B cell (primary cell): ENCODE data around the gene FKBP1A. TPM values are rescaled to one million over a fixed set of nuclear protein-coding genes. Genes with fewer than 3 reads are reported as not detected.

Experiments
- ATAC-seq: fragments of 200-7000 bp; cut with Tn5 transposase; one replicate; pipeline ENCODE4 v1.10.0; 2021; ENCODE audit warnings: low read depth, mild to moderate bottlenecking, moderate number of reproducible peaks, moderate library complexity
- CTCF ChIA-PET: fragments of 350-600 bp; sonication (Branson Sonifier 250); formaldehyde crosslinking; loops from one replicate; lab custom pipeline; 2021; ENCODE audit warnings: antibody characterized with exemption, inconsistent platforms; lab: Charles Lee
- POLR2A ChIA-PET: fragments of 350-600 bp; sonication (Branson Sonifier 250); formaldehyde crosslinking; loops from one replicate; lab custom pipeline; 2021; ENCODE audit warnings: antibody characterized with exemption; lab: Charles Lee
- DNase-seq: peaks from one replicate; pipeline ENCODE4 v3.0.0; 2013
- H2AFZ ChIP-seq: 2 replicates; pipeline ENCODE4 v1.6.1; 2012; ENCODE audit warnings: mild to moderate bottlenecking, low read depth, low read length; ENCODE audit not compliant: insufficient read depth, poor library complexity, severe bottlenecking
- H3K27ac ChIP-seq, 2 donors: 1 replicate in 1 of 2; 2 replicates in 1 of 2; pipeline ENCODE4 v1.5.1; 2012 to 2013; ENCODE audit warnings: low read length in 2 of 2, mild to moderate bottlenecking in 2 of 2, moderate library complexity in 1 of 2
- H3K27me3 ChIP-seq, 4 experiments: fragments of 200-600 bp in 1 of 4; sonication (generic) in 1 of 4; replicated peaks in 1 of 4; 1 replicate in 2 of 4; 2 replicates in 2 of 4; pipeline versions ENCODE4 v1.6.1 to v1.7.0; 2013 to 2016; ENCODE audit warnings: low read length in 3 of 4, mild to moderate bottlenecking in 2 of 4, mixed read lengths in 1 of 4, moderate library complexity in 1 of 4; ENCODE audit not compliant: insufficient read depth in 4 of 4, control insufficient read depth in 3 of 4; ENCODE audit errors: control extremely low read depth in 1 of 4
- H3K36me3 ChIP-seq, 2 experiments: replicated peaks in 1 of 2; 1 replicate in 1 of 2; 2 replicates in 1 of 2; pipeline versions ENCODE4 v1.6.1 to v1.7.1; 2013; ENCODE audit warnings: low read length in 1 of 2; ENCODE audit not compliant: insufficient read depth in 2 of 2, control insufficient read depth in 1 of 2; ENCODE audit errors: control extremely low read depth in 1 of 2, extremely low read depth in 1 of 2
- H3K4me1 ChIP-seq, 2 donors: fragments of 200-600 bp in 1 of 2; sonication (generic) in 1 of 2; 1 replicate in 1 of 2; 2 replicates in 1 of 2; pipeline versions ENCODE4 v1.5.1 to v1.6.1; 2013 to 2017; ENCODE audit warnings: low read length in 2 of 2; ENCODE audit not compliant: control insufficient read depth in 2 of 2, insufficient read depth in 2 of 2
- H3K4me2 ChIP-seq: replicated peaks from 2 replicates; pipeline ENCODE3; 2012; ENCODE audit warnings: mild to moderate bottlenecking, low read depth, low read length; ENCODE audit not compliant: poor library complexity, severe bottlenecking
- H3K4me3 ChIP-seq, 5 experiments: fragments of 200-600 bp in 1 of 5; sonication (generic) in 1 of 5; 1 replicate in 3 of 5; 2 replicates in 2 of 5; pipeline versions ENCODE4 v1.5.1 to v1.7.0; 2011 to 2016; ENCODE audit warnings: low read length in 4 of 5, mild to moderate bottlenecking in 4 of 5, low read depth in 2 of 5, control low read depth in 1 of 5, moderate library complexity in 1 of 5; ENCODE audit not compliant: insufficient read depth in 1 of 5; ENCODE audit errors: control extremely low read depth in 1 of 5, extremely low read depth in 1 of 5
- H3K79me2 ChIP-seq: fragments of 200-600 bp; sonication (generic); one replicate; pipeline ENCODE4 v1.6.0; 2016; ENCODE audit warnings: low read length; ENCODE audit not compliant: control insufficient read depth, insufficient read depth
- H3K9ac ChIP-seq: fragments of 200-600 bp; sonication (generic); 2 replicates; pipeline ENCODE4 v1.6.1; 2017; ENCODE audit warnings: mild to moderate bottlenecking, low read length, moderate library complexity
- H3K9me3 ChIP-seq, 3 donors: one replicate each; pipeline versions ENCODE4 v1.6.1 to v1.7.1; 2013; ENCODE audit warnings: low read length in 2 of 3; ENCODE audit not compliant: control insufficient read depth in 2 of 3, insufficient read depth in 1 of 3; ENCODE audit errors: control extremely low read depth in 1 of 3
- H4K20me1 ChIP-seq: 2 replicates; pipeline ENCODE4 v1.6.0; 2012; ENCODE audit warnings: mild to moderate bottlenecking, low read length; ENCODE audit not compliant: insufficient read depth, control insufficient read depth, poor library complexity, severe bottlenecking
- H3K27ac Mint-ChIP-seq: one replicate; pipeline ENCODE4 v1.8.0; 2021; ENCODE audit warnings: mixed read lengths
- H3K27me3 Mint-ChIP-seq: one replicate; pipeline ENCODE4 v1.8.0; 2021; ENCODE audit warnings: mixed read lengths
- H3K4me1 Mint-ChIP-seq: one replicate; pipeline ENCODE4 v1.8.0; 2021; ENCODE audit warnings: mixed read lengths
- H3K4me3 Mint-ChIP-seq: one replicate; pipeline ENCODE4 v1.8.0; 2021; ENCODE audit warnings: mixed read lengths
- H3K9me3 Mint-ChIP-seq: one replicate; pipeline ENCODE4 v1.8.0; 2022; ENCODE audit warnings: mixed read lengths; ENCODE audit not compliant: insufficient read depth
- EZH2 ChIP-seq: IDR thresholded peaks from 2 replicates; pipeline ENCODE4 v1.6.1; 2012; ENCODE audit warnings: borderline replicate concordance, low read depth, mild to moderate bottlenecking, moderate library complexity, low read length; ENCODE audit not compliant: insufficient read depth, poor library complexity, severe bottlenecking
- WGBS: methylation state at CpG from one replicate; pipeline ENCODE4 v1.1.5; 2013; ENCODE audit warnings: missing lambda C conversion rate; ENCODE audit not compliant: insufficient coverage; 5-methylcytosine and 5-hydroxymethylcytosine counted together
- intact Hi-C: fragments of 100-400 bp; cut with micrococcal nuclease; formaldehyde crosslinking; loops from one replicate; pipeline ENCODE4 v1.10.0; 2022
- polyA plus RNA-seq: library from polyadenylated mRNA; depleted of rRNA; stranded (reverse); fragments of >200 nt; gene quantifications from 2 replicates; pipeline ENCODE4 v1.2.3, GENCODE V29; 2012
- total RNA-seq, 2 donors: library from RNA; stranded (reverse); fragments of 120-200 nt in 1 of 2; gene quantifications; 1 replicate in 1 of 2; 2 replicates in 1 of 2; pipeline versions ENCODE4 v1.2.3 to v1.2.4, GENCODE V29; 2013 to 2022
- TF ChIP-seq, protein P1 (sequence below): fragments of 200-600 bp; IDR thresholded peaks from one replicate; pipeline ENCODE4 v1.8.0; 2022; ENCODE audit warnings: antibody characterized with exemption, mild to moderate bottlenecking

The FKBP1A gene
- total and polyA plus RNA-seq, 2 donors (not counting 1 experiment from before 2014, with no cell fraction given) = 86.3 to 86.7 TPM

DNA sequence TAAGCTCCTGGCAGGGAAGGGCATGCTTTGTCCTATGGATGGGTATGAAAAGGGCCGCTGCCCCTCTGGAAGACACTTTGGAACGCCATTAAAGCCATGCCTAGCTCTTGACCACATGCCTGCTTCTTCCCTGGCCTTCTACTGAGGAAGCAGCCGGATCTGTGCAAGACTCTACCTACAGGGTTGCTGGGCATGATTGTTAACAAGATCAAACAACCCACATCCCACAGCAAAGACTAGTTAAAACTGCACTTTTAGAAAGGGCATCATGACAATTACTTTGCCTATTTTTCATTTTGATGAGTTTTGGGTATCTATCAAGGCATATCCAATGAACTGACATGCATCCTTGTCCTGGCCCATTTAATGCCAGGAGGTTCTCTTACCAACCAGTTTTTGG is 48.3 kb upstream of the FKBP1A start:
- no peaks in the 10 kb centered on the region for H3K27me3 Mint-ChIP-seq
- H3K27ac Mint-ChIP-seq = no peak overlapping the region
- intact Hi-C loops = no loop called here
- Histone ChIP-seq H3K79me2 (no peaks in the 10 kb centered on the region), H3K9ac (no peak overlapping the region), H3K4me3 (no peak overlapping the region), H3K4me2 (no peak overlapping the region), H3K27me3 (no peaks in the 10 kb centered on the region), H3K27ac (no peak overlapping the region), H3K9me3 (no peaks in the 10 kb centered on the region), H4K20me1 (no peaks in the 10 kb centered on the region), H2AFZ (no peak overlapping the region), H3K4me1 (peaks cover 0 to 5% of the 10 kb centered on the region in 2 donors), H3K36me3 (peaks cover 0 to 52% of the 10 kb centered on the region in 2 experiments)
- 69% methylated on average over 3 of the region's 3 CpGs for WGBS
- ATAC-seq (no peak), DNase-seq (no peak)
- CTCF ChIA-PET = interaction anchor here (0.8 to 7.2 kb wide), 3 partner anchors 47 to 336 kb away, joined by 3 to 71 read pairs (median 4); no protein-coding TSS in a partner anchor
- POLR2A ChIA-PET = no interaction called here
- H3K9me3 Mint-ChIP-seq = no peaks in the 10 kb centered on the region
- H3K4me1 Mint-ChIP-seq = peaks cover 11% of the 10 kb centered on the region
- TF ChIP-seq, protein P1, sequence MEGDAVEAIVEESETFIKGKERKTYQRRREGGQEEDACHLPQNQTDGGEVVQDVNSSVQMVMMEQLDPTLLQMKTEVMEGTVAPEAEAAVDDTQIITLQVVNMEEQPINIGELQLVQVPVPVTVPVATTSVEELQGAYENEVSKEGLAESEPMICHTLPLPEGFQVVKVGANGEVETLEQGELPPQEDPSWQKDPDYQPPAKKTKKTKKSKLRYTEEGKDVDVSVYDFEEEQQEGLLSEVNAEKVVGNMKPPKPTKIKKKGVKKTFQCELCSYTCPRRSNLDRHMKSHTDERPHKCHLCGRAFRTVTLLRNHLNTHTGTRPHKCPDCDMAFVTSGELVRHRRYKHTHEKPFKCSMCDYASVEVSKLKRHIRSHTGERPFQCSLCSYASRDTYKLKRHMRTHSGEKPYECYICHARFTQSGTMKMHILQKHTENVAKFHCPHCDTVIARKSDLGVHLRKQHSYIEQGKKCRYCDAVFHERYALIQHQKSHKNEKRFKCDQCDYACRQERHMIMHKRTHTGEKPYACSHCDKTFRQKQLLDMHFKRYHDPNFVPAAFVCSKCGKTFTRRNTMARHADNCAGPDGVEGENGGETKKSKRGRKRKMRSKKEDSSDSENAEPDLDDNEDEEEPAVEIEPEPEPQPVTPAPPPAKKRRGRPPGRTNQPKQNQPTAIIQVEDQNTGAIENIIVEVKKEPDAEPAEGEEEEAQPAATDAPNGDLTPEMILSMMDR = no peak
- no peak for TF ChIP-seq EZH2
- H3K4me3 Mint-ChIP-seq = no peak overlapping the region

- no peaks in the 10 kb centered on the region for H3K27me3 Mint-ChIP-seq
- WGBS = 79% methylated on average over 4 of the region's 6 CpGs
- H3K4me1 Mint-ChIP-seq = peaks cover 17% of the 10 kb centered on the region
Observed at GRCh38 chr20:1440024-1440423, 47.2 kb upstream of the FKBP1A start.

More at GRCh38 chr20:1440024-1440423, 47.2 kb upstream of the FKBP1A start:
- POLR2A ChIA-PET = interaction anchor here (0.7 kb wide), 1 partner anchor 12 kb away, joined by 3 read pairs; no protein-coding TSS in a partner anchor
- H3K9ac ChIP-seq = no peak overlapping the region
- Mint-ChIP-seq H3K9me3 (no peaks in the 10 kb centered on the region), H3K4me3 (no peak overlapping the region), H3K27ac (no peak overlapping the region)
- no peak overlapping the region for H3K27ac ChIP-seq
- peaks cover 8 to 10% of the 10 kb centered on the region in 2 donors for H3K4me1 ChIP-seq
- no peaks in the 10 kb centered on the region for H3K79me2 ChIP-seq
- intact Hi-C loops = no loop called here
- no peak overlapping the region for H2AFZ ChIP-seq
- H3K36me3 ChIP-seq = peaks cover 0 to 41% of the 10 kb centered on the region in 2 experiments
- no peaks in the 10 kb centered on the region for H3K27me3 ChIP-seq
- DNase-seq (peak; percentile 35), ATAC-seq (peak; percentile 39)
- H3K9me3 ChIP-seq = no peaks in the 10 kb centered on the region
- CTCF ChIA-PET = interaction anchor here (0.7 to 7.2 kb wide), 11 partner anchors 19 to 337 kb away, joined by 3 to 74 read pairs (median 4); no protein-coding TSS in a partner anchor
- no peak overlapping the region for H3K4me2 ChIP-seq
- H4K20me1 ChIP-seq = no peaks in the 10 kb centered on the region
- no peak overlapping the region for H3K4me3 ChIP-seq
- TF ChIP-seq, protein P1 = no peak
- TF ChIP-seq EZH2 = no peak
